K562 (cell line): ENCODE measurements around the gene THUMPD1. TPM values are rescaled to one million over a fixed set of nuclear protein-coding genes. Genes with fewer than 3 reads are reported as not detected.

Source experiments
- ATAC-seq: fragments of 200-7000 bp; cut with Tn5 transposase; 3 replicates; pipeline ENCODE4 v1.9.1; 2020; ENCODE audit warnings: moderate library complexity
- BruUV-seq: library from RNA; stranded (reverse); fragments of 400-500 nt; replicated peaks from 2 replicates; lab custom pipeline; 2021; lab: Mats Ljungman, UMichigan
- CTCF ChIA-PET: fragments of 300-600 bp; formaldehyde crosslinking; extraction: SDS; loops from one replicate; lab custom pipeline; 2021; ENCODE audit warnings: low intra/inter-chr PET ratio; lab: Yijun Ruan, JAX
- POLR2A ChIA-PET: fragments of 300-600, 350-650 bp; sonication (Branson Sonifier 250); formaldehyde crosslinking; extraction: SDS; loops from one replicate; lab custom pipeline; 2021; ENCODE audit warnings: antibody characterized with exemption, inconsistent platforms; lab: Yijun Ruan, JAX
- DNase-seq, 4 experiments: peaks; one replicate each; pipeline versions ENCODE4 v3.0.0 to v3.0.0-alpha.2; 2011 to 2018; ENCODE audit warnings: low spot score in 3 of 4, mixed read lengths in 3 of 4; ENCODE audit errors: extremely low read depth in 1 of 4
- FAIRE-seq: peaks from 2 replicates; lab custom pipeline; 2011; peaks lifted over from hg19 to GRCh38; lab: Jason Lieb, UNC
- H2AFZ ChIP-seq: 2 replicates; pipeline ENCODE4 v1.6.0; 2011; ENCODE audit warnings: low read depth, low read length, control low read depth, inconsistent platforms
- H3K27ac ChIP-seq: fragments of 200-600 bp; 3 replicates; pipeline ENCODE4 v1.8.0; 2011; ENCODE audit warnings: low read depth, mild to moderate bottlenecking, control low read depth, inconsistent platforms, low read length, moderate library complexity, mixed read lengths; ENCODE audit errors: extremely low read depth
- H3K27me3 ChIP-seq, 2 experiments: fragments of 300-600 bp in 1 of 2; 2 replicates in 1 of 2; 3 replicates in 1 of 2; pipeline versions ENCODE4 v1.6.0 to v1.8.0; 2011; ENCODE audit warnings: inconsistent platforms in 2 of 2, low read length in 2 of 2, mild to moderate bottlenecking in 1 of 2, mixed read lengths in 1 of 2, moderate library complexity in 1 of 2; ENCODE audit not compliant: control insufficient read depth in 2 of 2, insufficient read depth in 2 of 2
- H3K36me3 ChIP-seq: fragments of 300-600 bp; 3 replicates; pipeline ENCODE4 v1.8.0; 2011; ENCODE audit warnings: mild to moderate bottlenecking, low read length, inconsistent platforms; ENCODE audit not compliant: control insufficient read depth, insufficient read depth
- H3K4me1 ChIP-seq, 2 experiments: fragments of 200-600 bp in 1 of 2; replicated peaks in 1 of 2; 2 replicates in 1 of 2; 3 replicates in 1 of 2; pipeline versions ENCODE4 v1.5.1 to v1.8.0; 2011; ENCODE audit warnings: inconsistent platforms in 2 of 2, low read length in 2 of 2, mild to moderate bottlenecking in 1 of 2, mixed read lengths in 1 of 2, moderate library complexity in 1 of 2; ENCODE audit not compliant: control insufficient read depth in 2 of 2, insufficient read depth in 2 of 2
- H3K4me2 ChIP-seq: 2 replicates; pipeline ENCODE4 v1.6.1; 2011; ENCODE audit warnings: low read length, control low read depth, inconsistent platforms, mixed read lengths; ENCODE audit not compliant: insufficient read depth
- H3K4me3 ChIP-seq: fragments of 200-600 bp; sonication (generic), shearing (Covaris generic); 2 replicates; pipeline ENCODE4 v1.5.1; 2016; ENCODE audit warnings: control low read depth, inconsistent platforms
- H3K79me2 ChIP-seq: fragments of 200-600 bp; 3 replicates; pipeline ENCODE4 v1.8.0; 2011; ENCODE audit warnings: low read length, inconsistent platforms; ENCODE audit not compliant: control insufficient read depth, insufficient read depth
- H3K9ac ChIP-seq, 2 experiments: 2 replicates each; pipeline versions ENCODE4 v1.6.0 to v1.6.1; 2011; ENCODE audit warnings: low read depth in 2 of 2, low read length in 2 of 2, control low read depth in 1 of 2, inconsistent platforms in 1 of 2, mild to moderate bottlenecking in 1 of 2, mixed read lengths in 1 of 2; ENCODE audit not compliant: insufficient read depth in 1 of 2
- H3K9me1 ChIP-seq: one replicate; pipeline ENCODE4 v1.6.0; 2011; ENCODE audit warnings: inconsistent platforms, mild to moderate bottlenecking, low read length, moderate library complexity; ENCODE audit not compliant: control insufficient read depth, insufficient read depth
- H3K9me3 ChIP-seq: replicated peaks from 2 replicates; pipeline ENCODE4 v1.5.1; 2011; ENCODE audit warnings: low read depth, low read length, inconsistent platforms; ENCODE audit not compliant: control insufficient read depth, insufficient read depth
- H4K20me1 ChIP-seq: replicated peaks from 2 replicates; pipeline ENCODE4 v1.6.1; 2011; ENCODE audit warnings: low read length, inconsistent platforms, mixed read lengths; ENCODE audit not compliant: control insufficient read depth, insufficient read depth
- CTBP1 ChIP-seq: fragments of 450-650 bp; IDR thresholded peaks from 2 replicates; pipeline ENCODE4 v1.6.1; 2016; ENCODE audit warnings: borderline replicate concordance
- E2F1 ChIP-seq: sonication (generic); formaldehyde crosslinking; IDR thresholded peaks from 2 replicates; pipeline ENCODE4 v1.8.1; 2023; ENCODE audit warnings: mild to moderate bottlenecking, missing genetic modification reagents, moderate library complexity
- ELF4 ChIP-seq: fragments of 450-650 bp; formaldehyde crosslinking; IDR thresholded peaks from 2 replicates; pipeline ENCODE4 v1.4.0; 2022; ENCODE audit warnings: missing genetic modification characterization
- ETV1 ChIP-seq: fragments of 450-650 bp; conservative IDR thresholded peaks from 2 replicates; pipeline ENCODE4 v1.6.1; 2016; ENCODE audit warnings: missing genetic modification characterization, control low read depth, low read depth, missing compliant biosample characterization
- HDAC1 ChIP-seq, 2 experiments: fragments of 450-650 bp; IDR thresholded peaks; 2 replicates each; pipeline ENCODE4 v1.6.1; 2016 to 2017; ENCODE audit warnings: inconsistent platforms in 1 of 2, mild to moderate bottlenecking in 1 of 2, moderate library complexity in 1 of 2
- MYC ChIP-seq, 2 experiments: fragments of 250-450 bp in 1 of 2; sonication (Bioruptor Pico) in 1 of 2; IDR thresholded peaks; 2 replicates each; pipeline versions ENCODE4 v1.5.1 to v1.6.1; 2012 to 2021; ENCODE audit warnings: low read depth in 2 of 2, borderline replicate concordance in 1 of 2, improper control_type of control experiment in 1 of 2, low read length in 1 of 2, mild to moderate bottlenecking in 1 of 2, moderate library complexity in 1 of 2
- NBN ChIP-seq: fragments of 450-650 bp; IDR thresholded peaks from 2 replicates; pipeline ENCODE4 v1.6.1; 2016; ENCODE audit warnings: low read depth, mild to moderate bottlenecking
- PCBP2 ChIP-seq: fragments of 200-400 bp; formaldehyde crosslinking; IDR thresholded peaks from 2 replicates; pipeline ENCODE4 v1.6.1; 2018; ENCODE audit warnings: low read length, low read depth, mild to moderate bottlenecking, moderate library complexity; ENCODE audit not compliant: poor library complexity, severe bottlenecking
- POLR2A ChIP-seq: fragments of 450-650 bp; conservative IDR thresholded peaks from 2 replicates; pipeline ENCODE4 v1.6.1; 2016
- SMAD4 ChIP-seq: fragments of 250-450 bp; sonication (Bioruptor Pico); conservative IDR thresholded peaks from 2 replicates; pipeline ENCODE4 v1.8.0; 2021; ENCODE audit warnings: inconsistent platforms, mild to moderate bottlenecking, moderate library complexity
- TFE3 ChIP-seq: fragments of 450-650 bp; formaldehyde crosslinking; IDR thresholded peaks from 2 replicates; pipeline ENCODE4 v1.4.0; 2020; ENCODE audit warnings: mild to moderate bottlenecking, mixed read lengths
- ZBTB12 ChIP-seq: fragments of 250-450 bp; sonication (Bioruptor Pico); IDR thresholded peaks from 2 replicates; pipeline ENCODE4 v1.4.0; 2020
- ZNF165 ChIP-seq: fragments of 250-450 bp; sonication (Bioruptor Pico); IDR thresholded peaks from 2 replicates; pipeline ENCODE4 v1.4.0; 2020; ENCODE audit warnings: borderline replicate concordance
- ZNF24 ChIP-seq: fragments of 450-650 bp; IDR thresholded peaks from 2 replicates; pipeline ENCODE4 v1.6.1; 2016
- ZNF780A ChIP-seq: fragments of 250-450 bp; sonication (Bioruptor Pico); IDR thresholded peaks from 2 replicates; pipeline ENCODE4 v1.5.0; 2021; ENCODE audit warnings: mild to moderate bottlenecking
- WGBS: fragments of 100-300 bp; shearing (Covaris generic); methylation state at CpG from one replicate; pipeline ENCODE4 v1.1.6; 2016; ENCODE audit warnings: low coverage, mixed read lengths; ENCODE audit not compliant: insufficient coverage; ENCODE audit errors: missing lambda C conversion rate; 5-methylcytosine and 5-hydroxymethylcytosine counted together
- in situ Hi-C: fragments of 300-500 bp; cut with MboI; formaldehyde crosslinking; loops from 4 replicates; pipeline ENCODE4 v1.15.0; 2018; ENCODE audit warnings: inconsistent platforms, mixed read lengths
- intact Hi-C: fragments of 100-400 bp; cut with micrococcal nuclease; formaldehyde crosslinking; loops from 2 replicates; pipeline ENCODE4 v1.14.2; 2022
- polyA plus RNA-seq, 8 experiments: library from polyadenylated mRNA; depleted of rRNA in 4 of 8; stranded (reverse) in 5 of 8; unstranded in 3 of 8; fragments of >200 nt; fragmentation: Nextera tagmentation in 2 of 8; fragmentation: Illumina TruSeq in 1 of 8; extraction: Ambion mirVana in 2 of 8; extraction: Trizol in 1 of 8; gene quantifications; 2 replicates each; pipeline versions ENCODE4 v1.2.1 to v1.2.3, GENCODE V29; 2011 to 2014; ENCODE audit warnings: inconsistent platforms in 1 of 8, missing spikeins in 1 of 8
- total RNA-seq, 7 experiments: library from RNA; depleted of rRNA in 6 of 7; stranded (reverse); fragments of >200 nt in 6 of 7; fragmentation: Illumina TruSeq in 2 of 7; extraction: Trizol in 2 of 7; gene quantifications; 2 replicates each; pipeline versions ENCODE4 v1.2.1 to v1.2.3, GENCODE V29; 2011 to 2021; ENCODE audit warnings: low replicate concordance in 1 of 7

Gene THUMPD1
- total and polyA plus RNA-seq, 9 of the 15 experiments (the other 6 are each of a cell fraction or from before 2014, with no cell fraction given), result 37.8 to 101 (median 56.8) TPM

- 2% methylated on average over 30 of the region's 36 CpGs for WGBS
- Histone ChIP-seq H3K4me2 (peak overlapping the region; percentile 93), H3K9me1 (no peaks in the 10 kb centered on the region), H4K20me1 (no peaks in the 10 kb centered on the region), H3K9me3 (peaks cover 4% of the 10 kb centered on the region; the same call in 1 of the 2 replicates), H3K79me2 (peaks cover 49% of the 10 kb centered on the region), H3K4me1 (peaks cover 34 to 47% of the 10 kb centered on the region in 2 experiments), H3K27me3 (no peaks in the 10 kb centered on the region), H3K36me3 (peaks cover 49% of the 10 kb centered on the region), H3K4me3 (peak overlapping the region; percentile 96), H2AFZ (peak overlapping the region; percentile 96), H3K9ac (peak overlapping the region; percentile 87 to 99), H3K27ac (peak overlapping the region; percentile 93)
- BruUV-seq, result TSS peak; percentile 41
- ATAC-seq (peak; percentile 89), DNase-seq (peak; percentile 91 to 94 (median 94)), FAIRE-seq (peak; percentile 74)
- ChIA-PET POLR2A (interaction anchor here (0.6 to 1.6 kb wide), 5 partner anchors 12 to 348 kb away, joined by 3 to 5 read pairs (median 4); partner anchors contain the start of genes ERI2 and REXO5), CTCF (interaction anchor here (1.0 kb wide), 1 partner anchor 34 kb away, joined by 3 read pairs; no protein-coding TSS in a partner anchor)
- intact Hi-C loops (loop anchor here (5.0 kb wide), 3 partner anchors 36 to 66 kb away; partner anchors contain the start of genes ERI2 and REXO5), in situ Hi-C loops (no loop called here)
- TF ChIP-seq ZBTB12 (CRISPR knock-in tag) (no peak), ETV1 (peak; percentile 17; the same call in 1 of the 2 replicates), ZNF24 (no peak), HDAC1 (IDR thresholded peaks at IDR 0.05) (peak in 1 of 2 experiments; percentile 31; a peak in 1 of 4 replicates), PCBP2 (no peak), ZNF780A (peak; percentile 69; the same call in 1 of the 2 replicates), TFE3 (CRISPR knock-in tag) (no peak), ZNF165 (CRISPR knock-in tag) (no peak), ELF4 (CRISPR knock-in tag) (no peak), CTBP1 (no peak), SMAD4 (peak; percentile 8; the same call in 1 of the 2 replicates), POLR2A (0 out of 2 replicates have a peak, but pooled peaks have one; percentile 63), E2F1 (CRISPR knock-in tag) (no peak), NBN (0 out of 2 replicates have a peak, but pooled peaks have one; percentile 30), MYC (IDR thresholded peaks at IDR 0.05; ENCODE audit: low read depth, low read length) (no peak), MYC (CRISPR knock-in tag; IDR thresholded peaks at IDR 0.05; ENCODE audit: borderline replicate concordance, low read depth) (peak; percentile 53; the same call in 1 of the 2 replicates)
Observed at GRCh38 chr16:20740901-20741521, 607 bp downstream of the THUMPD1 start.
